Endothelial cell of umbilical vein (primary cell): ENCODE results near the gene OR5AU1. TPM values are rescaled to one million over a fixed set of nuclear protein-coding genes. Genes with fewer than 3 reads are reported as not detected.
A peak's percentile ranks its signal among the peaks of the same experiment; 100 is the strongest.

Source experiments
- BruUV-seq: library from RNA; stranded (reverse); fragments of 400-500 nt; replicated peaks from 2 replicates; lab custom pipeline; 2021; lab: Mats Ljungman, UMichigan
- CTCF ChIA-PET: fragments of 300-600, 350-600 bp; sonication (Branson Sonifier 250); formaldehyde crosslinking; loops from one replicate; lab custom pipeline; 2021; ENCODE audit warnings: antibody characterized with exemption, inconsistent platforms; lab: Charles Lee
- POLR2A ChIA-PET: fragments of 300-600, 350-600 bp; sonication (Branson Sonifier 250); formaldehyde crosslinking; loops from one replicate; lab custom pipeline; 2021; ENCODE audit warnings: antibody characterized with exemption, inconsistent platforms; lab: Charles Lee
- DNase-seq: peaks from one replicate; pipeline ENCODE4 v3.0.0-alpha.2; 2011; ENCODE audit warnings: low read depth, low spot score
- FAIRE-seq: peaks from 2 replicates; lab custom pipeline; 2011; peaks lifted over from hg19 to GRCh38; lab: Jason Lieb, UNC
- H2AFZ ChIP-seq: 2 replicates; pipeline ENCODE4 v1.6.0; 2012; ENCODE audit warnings: low read depth, low read length, control low read depth, inconsistent platforms
- H3K27ac ChIP-seq: 2 replicates; pipeline ENCODE4 v1.5.1; 2011; ENCODE audit warnings: low read depth, mild to moderate bottlenecking, control low read depth, low read length, moderate library complexity; ENCODE audit not compliant: insufficient read depth
- H3K27me3 ChIP-seq, 2 experiments: 2 replicates each; pipeline versions ENCODE4 v1.6.0 to v1.6.1; 2011; ENCODE audit warnings: low read length in 2 of 2, mixed read lengths in 1 of 2; ENCODE audit not compliant: control insufficient read depth in 2 of 2, insufficient read depth in 2 of 2
- H3K36me3 ChIP-seq, 2 experiments: 2 replicates in 1 of 2; 3 replicates in 1 of 2; pipeline ENCODE4 v1.5.1; 2011; ENCODE audit warnings: low read length in 2 of 2, mild to moderate bottlenecking in 1 of 2, moderate library complexity in 1 of 2; ENCODE audit not compliant: control insufficient read depth in 2 of 2, insufficient read depth in 2 of 2; ENCODE audit errors: extremely low read depth in 1 of 2
- H3K4me1 ChIP-seq: 3 replicates; pipeline ENCODE4 v1.5.1; 2011; ENCODE audit warnings: mild to moderate bottlenecking, low read length; ENCODE audit not compliant: control insufficient read depth, insufficient read depth; ENCODE audit errors: extremely low read depth
- H3K4me2 ChIP-seq: 2 replicates; pipeline ENCODE4 v1.6.1; 2011; ENCODE audit warnings: low read length, control low read depth, mixed read lengths; ENCODE audit not compliant: insufficient read depth
- H3K4me3 ChIP-seq, 3 experiments: fragments of 200-600 bp in 1 of 3; sonication (generic), shearing (Covaris generic) in 1 of 3; replicated peaks in 1 of 3; 2 replicates each; pipeline ENCODE4 v1.5.1; 2011 to 2016; ENCODE audit warnings: control low read depth in 3 of 3, low read length in 3 of 3, mild to moderate bottlenecking in 2 of 3, inconsistent platforms in 1 of 3, low read depth in 1 of 3, moderate library complexity in 1 of 3; ENCODE audit not compliant: insufficient read depth in 1 of 3
- H3K79me2 ChIP-seq: 2 replicates; pipeline ENCODE4 v1.6.0; 2012; ENCODE audit warnings: low read length, inconsistent platforms; ENCODE audit not compliant: control insufficient read depth, insufficient read depth
- H3K9ac ChIP-seq: replicated peaks from 2 replicates; pipeline ENCODE3; 2011; ENCODE audit warnings: low read length, control low read depth; ENCODE audit not compliant: insufficient read depth; ENCODE audit errors: extremely low read depth
- H3K9me1 ChIP-seq: replicated peaks from 3 replicates; pipeline ENCODE4 v1.6.0; 2011; ENCODE audit warnings: mild to moderate bottlenecking, low read length; ENCODE audit not compliant: control insufficient read depth, insufficient read depth; ENCODE audit errors: extremely low read depth
- H3K9me3 ChIP-seq: replicated peaks from 2 replicates; pipeline ENCODE4 v1.5.1; 2012; ENCODE audit warnings: low read length, inconsistent platforms; ENCODE audit not compliant: control insufficient read depth, insufficient read depth
- H4K20me1 ChIP-seq: replicated peaks from 2 replicates; pipeline ENCODE3; 2011; ENCODE audit warnings: mild to moderate bottlenecking, low read length; ENCODE audit not compliant: control insufficient read depth, insufficient read depth; ENCODE audit errors: extremely low read depth
- CTCF ChIP-seq, 2 donors: IDR thresholded peaks; 1 replicate in 1 of 2; 2 replicates in 1 of 2; pipeline ENCODE4 v1.5.1; 2011; ENCODE audit warnings: low read length in 2 of 2, mild to moderate bottlenecking in 2 of 2, moderate library complexity in 2 of 2, control low read depth in 1 of 2, inconsistent platforms in 1 of 2, low read depth in 1 of 2; ENCODE audit not compliant: insufficient read depth in 1 of 2; ENCODE audit errors: extremely low read depth in 1 of 2
- EZH2 ChIP-seq: IDR thresholded peaks from 2 replicates; pipeline ENCODE4 v1.6.1; 2012; ENCODE audit warnings: borderline replicate concordance, low read depth, mild to moderate bottlenecking, moderate library complexity, low read length, inconsistent platforms; ENCODE audit not compliant: severe bottlenecking
- GATA2 ChIP-seq: IDR thresholded peaks from 2 replicates; pipeline ENCODE4 v1.7.0; 2011; ENCODE audit warnings: low read depth, mild to moderate bottlenecking, moderate library complexity, mixed read lengths, low read length; ENCODE audit not compliant: insufficient read length, insufficient read depth
- JUN ChIP-seq: IDR thresholded peaks from 2 replicates; pipeline ENCODE4 v1.6.1; 2011; ENCODE audit warnings: borderline replicate concordance, low read depth; ENCODE audit not compliant: insufficient read length, insufficient read depth
- MAX ChIP-seq: IDR thresholded peaks from 2 replicates; pipeline ENCODE4 v1.6.1; 2011; ENCODE audit not compliant: insufficient read depth, insufficient read length
- MYC ChIP-seq: IDR thresholded peaks from one replicate; pipeline ENCODE4 v1.6.1; 2011; ENCODE audit warnings: mild to moderate bottlenecking, low read depth, low read length
- POLR2A ChIP-seq: IDR thresholded peaks from 2 replicates; pipeline ENCODE4 v1.6.1; 2012; ENCODE audit warnings: low read depth, mild to moderate bottlenecking, control low read depth, low read length
- dilution Hi-C: fragments of 300-500 bp; cut with MboI; formaldehyde crosslinking; loops from one replicate; pipeline ENCODE4 v1.15.0; 2019; ENCODE audit warnings: low sequenced_read_pairs; ENCODE audit not compliant: extremely low pct_ligation_motif_present
- intact Hi-C: fragments of 100-400 bp; cut with micrococcal nuclease; formaldehyde crosslinking; loops from one replicate; pipeline ENCODE4 v1.10.0; 2022
- polyA plus RNA-seq, 4 experiments: library from polyadenylated mRNA; depleted of rRNA in 3 of 4; stranded (reverse) in 3 of 4; unstranded in 1 of 4; fragments of >200 nt; gene quantifications; 2 replicates each; pipeline versions ENCODE4 v1.2.1 to v1.2.3, GENCODE V29; 2011 to 2012; ENCODE audit warnings: missing spikeins in 1 of 4
- total RNA-seq: library from RNA; stranded (reverse); gene quantifications from 2 replicates; pipeline ENCODE4 v1.2.3, GENCODE V29; 2021

The OR5AU1 gene
- total and polyA plus RNA-seq, 2 donors (not counting 3 experiments of a cell fraction or from before 2014, with no cell fraction given) = not detected

- no peaks in the 10 kb centered on the region for H3K79me2 ChIP-seq
- H4K20me1 ChIP-seq = no peaks in the 10 kb centered on the region
- H3K4me2 ChIP-seq = no peak overlapping the region
- no peaks in the 10 kb centered on the region for H3K9me1 ChIP-seq
- DNase-seq (no peak), FAIRE-seq (no peak)
- no peak overlapping the region for H3K27ac ChIP-seq
- peaks cover 5 to 7% of the 10 kb centered on the region in 2 experiments for H3K36me3 ChIP-seq
- intact Hi-C loops = no loop called here
- no peak overlapping the region for H3K9ac ChIP-seq
- dilution Hi-C loops = no loop called here
- no peak for TF ChIP-seq MYC
- no peak for TF ChIP-seq EZH2
- TF ChIP-seq GATA2 = no peak
- TF ChIP-seq MAX = no peak
- no peak for TF ChIP-seq JUN
- peak; percentile 45 for TF ChIP-seq POLR2A
- TF ChIP-seq CTCF (IDR thresholded peaks at IDR 0.05; ENCODE audit: extremely low read depth in 1 of 2, insufficient read depth in 1 of 2, low read depth in 1 of 2, low read length in 2 of 2) = no peak
- no peak overlapping the region for H2AFZ ChIP-seq
- peaks cover 1 to 2% of the 10 kb centered on the region in 2 experiments for H3K27me3 ChIP-seq
- no peaks in the 10 kb centered on the region for H3K9me3 ChIP-seq
- POLR2A ChIA-PET = no interaction called here
- CTCF ChIA-PET = no interaction called here
- no peaks in the 10 kb centered on the region for H3K4me1 ChIP-seq
- no peak overlapping the region for H3K4me3 ChIP-seq
- BruUV-seq = no TSS peak
Observed at GRCh38 chr14:21199611-21200560, 44.0 kb upstream of the OR5AU1 start.
